Measurements from ENCODE around the gene PDZK1IP1.
"Not testable (repeated sequence)": the region's sequence is repeated elsewhere in the genome, so short reads cannot be mapped to it uniquely, and the experiment has no call there.

The PDZK1IP1 gene

GRCh38 chr1:47193496-47193895 is 3.7 kb upstream of the PDZK1IP1 start:
- not testable (repeated sequence) for DNase-seq

- DNase-seq: peak; percentile 85
Measured at GRCh38 chr1:47192458-47193384, 2.9 kb upstream of the PDZK1IP1 start.

- DNase-seq: no peak
Measured at GRCh38 chr1:47191940-47192457, 2.2 kb upstream of the PDZK1IP1 start.

GRCh38 chr1:47190857-47191256 is 1.0 kb upstream of the PDZK1IP1 start:
- no peak for DNase-seq

GRCh38 chr1:47190509-47190855 is 646 bp upstream of the PDZK1IP1 start:
- no peak for DNase-seq

- no peak for DNase-seq
Measured at GRCh38 chr1:47188791-47189785, 748 bp downstream of the PDZK1IP1 start.

- DNase-seq: no peak
Measured at GRCh38 chr1:47187926-47188250, 1.9 kb downstream of the PDZK1IP1 start.

- DNase-seq: no peak
Measured at GRCh38 chr1:47187231-47187925, 2.5 kb downstream of the PDZK1IP1 start.

GRCh38 chr1:47186267-47187185 is 3.3 kb downstream of the PDZK1IP1 start:
- DNase-seq: no peak

- no peak for DNase-seq
Measured at GRCh38 chr1:47184822-47185677, 4.8 kb downstream of the PDZK1IP1 start.

- no peak for DNase-seq
Measured at GRCh38 chr1:47184090-47184821, 5.6 kb downstream of the PDZK1IP1 start.

GRCh38 chr1:47183308-47184089 is 6.3 kb downstream of the PDZK1IP1 start:
- no peak for DNase-seq

- no peak for DNase-seq
Measured at GRCh38 chr1:47182676-47183235, 7.1 kb downstream of the PDZK1IP1 start.

GRCh38 chr1:47181955-47182675 is 7.7 kb downstream of the PDZK1IP1 start:
- DNase-seq: no peak

- DNase-seq: no peak
Measured at GRCh38 chr1:47181095-47181954, 8.5 kb downstream of the PDZK1IP1 start.

GRCh38 chr1:47180603-47181094 is 9.2 kb downstream of the PDZK1IP1 start:
- no peak for DNase-seq
